Small intestine (tissue), 7 donors: ENCODE results near the gene PRKN. TPM values are rescaled to one million over a fixed set of nuclear protein-coding genes. Genes with fewer than 3 reads are reported as not detected.

Experiments used
- DNase-seq, 2 donors: peaks; one replicate each; pipeline versions ENCODE4 v3.0.0 to v3.0.0-alpha.2; 2013
- FAIRE-seq: peaks from 2 replicates; lab custom pipeline; 2012; peaks lifted over from hg19 to GRCh38; lab: Jason Lieb, UNC
- H3K27ac ChIP-seq, 3 donors: one replicate each; pipeline ENCODE4 v1.5.1; 2013; ENCODE audit warnings: low read length in 2 of 3, mild to moderate bottlenecking in 2 of 3, control low read depth in 1 of 3, inconsistent platforms in 1 of 3, low read depth in 1 of 3, moderate library complexity in 1 of 3
- H3K27me3 ChIP-seq, 3 donors: one replicate each; pipeline ENCODE4 v1.6.1; 2013; ENCODE audit warnings: low read length in 3 of 3, inconsistent platforms in 1 of 3; ENCODE audit not compliant: control insufficient read depth in 3 of 3, insufficient read depth in 3 of 3
- H3K36me3 ChIP-seq, 3 donors: one replicate each; pipeline ENCODE4 v1.6.1; 2013; ENCODE audit warnings: low read length in 3 of 3, inconsistent platforms in 1 of 3, low read depth in 1 of 3, mild to moderate bottlenecking in 1 of 3, moderate library complexity in 1 of 3; ENCODE audit not compliant: control insufficient read depth in 3 of 3, insufficient read depth in 2 of 3
- H3K4me1 ChIP-seq, 3 donors: one replicate each; pipeline ENCODE4 v1.6.1; 2013; ENCODE audit warnings: low read length in 2 of 3, inconsistent platforms in 1 of 3, low read depth in 1 of 3, mild to moderate bottlenecking in 1 of 3, moderate library complexity in 1 of 3; ENCODE audit not compliant: control insufficient read depth in 3 of 3, insufficient read depth in 2 of 3
- H3K4me3 ChIP-seq, 3 donors: one replicate each; pipeline ENCODE4 v1.5.1; 2013; ENCODE audit warnings: low read length in 3 of 3, control low read depth in 1 of 3, inconsistent platforms in 1 of 3, low read depth in 1 of 3, mild to moderate bottlenecking in 1 of 3, moderate library complexity in 1 of 3
- H3K9me3 ChIP-seq, 2 donors: one replicate each; pipeline ENCODE4 v1.6.1; 2013; ENCODE audit warnings: low read depth in 1 of 2, low read length in 1 of 2; ENCODE audit not compliant: control insufficient read depth in 2 of 2, insufficient read depth in 1 of 2
- WGBS, 3 donors: extraction: QIAGEN DNeasy Blood & Tissue Kit; methylation state at CpG; one replicate each; pipeline ENCODE4 v1.1.7; 2013; 5-methylcytosine and 5-hydroxymethylcytosine counted together
- polyA plus RNA-seq, 4 donors: library from polyadenylated mRNA; stranded (reverse) in 3 of 4; unstranded in 1 of 4; fragments of 200-250 nt in 3 of 4; fragments of 120-200 nt in 1 of 4; gene quantifications; one replicate each; pipeline versions ENCODE4 v1.2.1 to v1.2.3, GENCODE V29; 2013
- donor health status: healthy with polysubstance abuse.
- donor health status: control.
- donor health status: control.
- donor health status: Bipolar disorder and iron deficiency.
- donor health status: healthy.

Gene PRKN
- polyA plus RNA-seq, 4 donors, result 0.27 to 2.3 (median 1.0) TPM

- Histone ChIP-seq H3K27me3 (no peaks in the 10 kb centered on the region), H3K4me1 (no peaks in the 10 kb centered on the region), H3K36me3 (no peaks in the 10 kb centered on the region), H3K27ac (no peak overlapping the region), H3K9me3 (peaks cover 0 to 4% of the 10 kb centered on the region in 2 donors), H3K4me3 (no peak overlapping the region)
- no peak for DNase-seq
- no peak for FAIRE-seq
These were observed 1016.1 kb downstream of the PRKN start for GRCh38 chr6:161711515-161711914.

- H3K36me3 ChIP-seq, result no peaks in the 10 kb centered on the region
- H3K4me1 ChIP-seq, result no peaks in the 10 kb centered on the region
- no peak overlapping the region for H3K27ac ChIP-seq
- H3K27me3 ChIP-seq, result no peaks in the 10 kb centered on the region
- no peak overlapping the region for H3K4me3 ChIP-seq
- H3K9me3 ChIP-seq, result peaks cover 0 to 4% of the 10 kb centered on the region in 2 donors
- WGBS, 3 donors, result 77 to 87% (median 81%) methylated on average over 2 of the region's 2 CpGs
- DNase-seq (no peak), FAIRE-seq (no peak)
These were observed 1016.9 kb downstream of the PRKN start for GRCh38 chr6:161710698-161711097.

GRCh38 chr6:161701056-161701455 is 1026.5 kb downstream of the PRKN start:
- FAIRE-seq, result no peak
- DNase-seq, result no peak
- Histone ChIP-seq H3K27me3 (no peaks in the 10 kb centered on the region), H3K4me3 (no peak overlapping the region), H3K27ac (no peak overlapping the region), H3K36me3 (no peaks in the 10 kb centered on the region), H3K4me1 (no peaks in the 10 kb centered on the region), H3K9me3 (no peaks in the 10 kb centered on the region)
- WGBS, 3 donors, result 58 to 84% (median 77%) methylated on average over 1 of the region's 1 CpG

GRCh38 chr6:161696801-161697200 is 1030.8 kb downstream of the PRKN start:
- 81 to 82% (median 82%) methylated on average over 2 of the region's 2 CpGs for WGBS, 3 donors
- H3K4me3 ChIP-seq, result no peak overlapping the region
- no peaks in the 10 kb centered on the region for H3K27me3 ChIP-seq
- FAIRE-seq (no peak), DNase-seq (no peak)
- H3K4me1 ChIP-seq, result no peaks in the 10 kb centered on the region
- H3K36me3 ChIP-seq, result no peaks in the 10 kb centered on the region
- no peak overlapping the region for H3K27ac ChIP-seq
- H3K9me3 ChIP-seq, result no peaks in the 10 kb centered on the region

GRCh38 chr6:161694995-161695394 is 1032.6 kb downstream of the PRKN start:
- no peaks in the 10 kb centered on the region for H3K9me3 ChIP-seq
- no peaks in the 10 kb centered on the region for H3K27me3 ChIP-seq
- no peak overlapping the region for H3K4me3 ChIP-seq
- no peaks in the 10 kb centered on the region for H3K36me3 ChIP-seq
- no peak overlapping the region for H3K27ac ChIP-seq
- FAIRE-seq (no peak), DNase-seq (peak; percentile 8 to 14)
- no peaks in the 10 kb centered on the region for H3K4me1 ChIP-seq
- 53 to 71% (median 66%) methylated on average over 3 of the region's 3 CpGs for WGBS, 3 donors

- no peaks in the 10 kb centered on the region for H3K27me3 ChIP-seq
- FAIRE-seq (no peak), DNase-seq (no peak)
- no peaks in the 10 kb centered on the region for H3K4me1 ChIP-seq
- H3K9me3 ChIP-seq, result no peaks in the 10 kb centered on the region
- no peak overlapping the region for H3K4me3 ChIP-seq
- no peaks in the 10 kb centered on the region for H3K36me3 ChIP-seq
- WGBS, 3 donors, result 72 to 79% (median 73%) methylated on average over 4 of the region's 4 CpGs
- H3K27ac ChIP-seq, result no peak overlapping the region
These were observed 1040.9 kb downstream of the PRKN start for GRCh38 chr6:161686655-161687054.

GRCh38 chr6:161684731-161685475 is 1042.7 kb downstream of the PRKN start:
- WGBS, 3 donors, result 65 to 77% (median 67%) methylated on average over 6 of the region's 6 CpGs
- no peak overlapping the region for H3K4me3 ChIP-seq
- no peaks in the 10 kb centered on the region for H3K9me3 ChIP-seq
- no peak overlapping the region for H3K27ac ChIP-seq
- no peak for DNase-seq
- FAIRE-seq, result no peak
- no peaks in the 10 kb centered on the region for H3K36me3 ChIP-seq
- H3K4me1 ChIP-seq, result no peaks in the 10 kb centered on the region
- no peaks in the 10 kb centered on the region for H3K27me3 ChIP-seq

- WGBS, 3 donors, result 82 to 88% (median 87%) methylated on average over 5 of the region's 5 CpGs
- Histone ChIP-seq H3K4me3 (no peak overlapping the region), H3K27me3 (no peaks in the 10 kb centered on the region), H3K36me3 (no peaks in the 10 kb centered on the region), H3K4me1 (no peaks in the 10 kb centered on the region), H3K9me3 (no peaks in the 10 kb centered on the region), H3K27ac (no peak overlapping the region)
- FAIRE-seq (no peak), DNase-seq (no peak)
These were observed 1044.2 kb downstream of the PRKN start for GRCh38 chr6:161683400-161683799.

- no peaks in the 10 kb centered on the region for H3K36me3 ChIP-seq
- no peaks in the 10 kb centered on the region for H3K4me1 ChIP-seq
- DNase-seq, result no peak
- H3K27me3 ChIP-seq, result no peaks in the 10 kb centered on the region
- WGBS, 3 donors, result 48 to 63% (median 58%) methylated on average over 9 of the region's 9 CpGs
- no peak overlapping the region for H3K27ac ChIP-seq
- H3K4me3 ChIP-seq, result no peak overlapping the region
- no peak for FAIRE-seq
- H3K9me3 ChIP-seq, result no peaks in the 10 kb centered on the region
These were observed 1044.6 kb downstream of the PRKN start for GRCh38 chr6:161682982-161683381.
